ENCODE results near the gene DIAPH2.
"Not testable (repeated sequence)": the region's sequence is repeated elsewhere in the genome, so short reads cannot be mapped to it uniquely, and the experiment has no call there.

Gene DIAPH2

DNA sequence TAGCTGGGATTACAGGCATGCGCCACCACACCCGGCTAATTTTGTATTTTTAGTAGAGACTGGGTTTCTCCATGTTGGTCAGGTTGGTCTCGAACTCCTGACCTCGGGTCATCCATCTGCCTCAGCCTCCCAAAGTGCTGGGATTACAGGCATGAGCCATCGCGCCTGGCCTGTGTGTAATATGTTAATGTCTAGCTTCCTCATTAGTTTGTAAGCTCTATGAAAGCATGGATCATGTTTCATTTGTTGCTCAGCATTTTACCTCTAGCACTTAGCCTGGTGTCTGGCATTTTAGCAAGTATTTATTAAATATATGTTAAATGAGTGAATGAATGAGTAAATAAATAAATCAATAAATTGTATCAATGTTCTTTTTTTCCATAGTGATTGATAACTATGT lies 29.8 kb downstream of the DIAPH2 start:
- WGBS (ENCODE audit: insufficient coverage, insufficient read length), result no CpG with 5 or more reads among the region's 6 CpGs
- H3K36me3 ChIP-seq (ENCODE audit: control insufficient read depth, insufficient read depth, low read length); DNase-seq (ENCODE audit: low read depth, low spot score); H3K4me3 ChIP-seq (ENCODE audit: low read length); H3K9me3 ChIP-seq (ENCODE audit: control insufficient read depth, insufficient read depth, low read length); H3K27me3 ChIP-seq (ENCODE audit: control insufficient read depth, insufficient read depth, low read length); H3K4me1 ChIP-seq (ENCODE audit: control insufficient read depth, insufficient read depth, low read length); H3K27ac ChIP-seq (ENCODE audit: low read length): not testable (repeated sequence)

DNA sequence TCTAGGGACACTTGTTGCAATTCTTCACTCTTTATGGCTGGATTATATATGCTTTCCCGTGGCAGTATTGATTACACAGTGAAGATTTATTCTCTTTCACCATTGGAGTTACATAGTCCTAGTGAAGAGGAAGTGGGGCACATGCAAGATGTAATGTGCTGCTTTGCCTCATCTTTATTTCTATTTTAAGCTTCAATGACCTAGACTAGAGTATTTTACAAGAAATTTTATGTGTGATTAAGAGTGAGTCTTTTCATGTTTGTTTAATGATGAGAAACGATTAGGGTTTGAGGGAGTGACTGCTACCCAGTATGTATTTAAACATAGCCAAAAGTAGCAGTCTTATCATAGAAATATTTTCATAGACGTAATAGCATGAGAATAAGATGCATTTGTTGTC lies 30.8 kb downstream of the DIAPH2 start:
- Histone ChIP-seq H3K4me1 (ENCODE audit: control insufficient read depth, insufficient read depth, low read length) (no peaks in the 10 kb centered on the region), H3K36me3 (ENCODE audit: control insufficient read depth, insufficient read depth, low read length) (no peaks in the 10 kb centered on the region), H3K27ac (ENCODE audit: low read length) (no peak overlapping the region), H3K4me3 (ENCODE audit: low read length) (no peak overlapping the region), H3K9me3 (ENCODE audit: control insufficient read depth, insufficient read depth, low read length) (no peaks in the 10 kb centered on the region), H3K27me3 (ENCODE audit: control insufficient read depth, insufficient read depth, low read length) (no peaks in the 10 kb centered on the region)
- no CpG with 5 or more reads among the region's 3 CpGs for WGBS (ENCODE audit: insufficient coverage, insufficient read length)
- no peak for DNase-seq (ENCODE audit: low read depth, low spot score)

DNA sequence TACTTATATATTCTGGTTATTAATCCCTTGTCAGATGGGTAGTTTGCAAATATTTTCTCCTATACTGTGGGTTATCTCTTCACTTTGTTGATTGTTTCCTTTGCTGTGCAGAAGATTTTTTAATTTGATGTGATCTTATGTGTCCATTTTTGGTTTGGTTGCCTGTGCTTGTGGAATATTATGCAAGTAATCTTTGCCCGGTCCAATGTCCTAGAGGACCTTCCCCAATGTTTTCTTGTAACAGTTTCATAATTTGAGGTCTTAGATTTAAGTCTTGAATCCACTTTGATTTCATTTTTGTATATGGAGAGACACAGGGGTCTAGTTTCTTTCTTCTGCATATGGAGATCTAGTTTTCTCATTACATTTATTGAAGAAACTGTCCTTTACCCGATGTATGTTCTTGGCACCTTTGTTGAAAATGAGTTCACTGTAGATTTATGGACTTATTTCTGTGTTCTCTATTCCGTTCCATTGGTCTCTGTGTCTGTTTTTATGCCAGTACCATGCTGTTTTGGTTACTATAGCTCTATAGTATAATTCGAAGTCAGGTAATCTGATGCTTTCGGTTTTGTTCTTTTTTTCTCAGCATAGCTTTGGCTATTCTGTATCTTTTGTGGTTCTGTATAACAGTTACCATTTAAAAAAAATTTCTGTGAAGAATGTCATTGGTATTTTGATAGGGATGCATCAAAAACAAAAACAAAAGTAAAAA lies 34.7 kb downstream of the DIAPH2 start:
- Histone ChIP-seq H3K27ac (ENCODE audit: low read length) (no peak overlapping the region), H3K27me3 (ENCODE audit: control insufficient read depth, insufficient read depth, low read length) (no peaks in the 10 kb centered on the region), H3K4me3 (ENCODE audit: low read length) (no peak overlapping the region), H3K4me1 (ENCODE audit: control insufficient read depth, insufficient read depth, low read length) (no peaks in the 10 kb centered on the region), H3K36me3 (ENCODE audit: control insufficient read depth, insufficient read depth, low read length) (no peaks in the 10 kb centered on the region), H3K9me3 (ENCODE audit: control insufficient read depth, insufficient read depth, low read length) (no peaks in the 10 kb centered on the region)
- no CpG with 5 or more reads among the region's 5 CpGs for whole genome bisulfite sequencing (ENCODE audit: insufficient coverage, insufficient read length)
- DNase-seq (ENCODE audit: low read depth, low spot score), result no peak

DNA sequence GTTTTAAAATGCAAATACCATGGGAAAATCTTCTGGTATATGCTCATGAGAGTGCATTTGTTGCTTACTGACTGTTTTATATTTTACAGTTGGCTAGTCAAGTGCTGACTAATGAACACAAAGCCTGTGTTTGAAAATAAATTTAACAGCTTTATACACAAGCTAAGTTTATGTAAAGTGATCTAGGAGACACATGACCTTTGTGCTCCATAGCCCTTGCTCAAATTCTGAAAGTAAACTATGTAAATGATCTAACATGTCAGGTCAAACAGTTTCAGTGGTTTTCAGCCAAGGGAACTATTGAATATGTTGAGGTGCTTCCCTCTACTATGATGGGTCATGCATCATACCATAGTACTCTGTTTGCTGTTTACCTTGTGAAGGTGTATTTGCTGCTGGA lies 36.7 kb downstream of the DIAPH2 start:
- DNase-seq (ENCODE audit: low read depth, low spot score), result no peak
- Histone ChIP-seq H3K27me3 (ENCODE audit: control insufficient read depth, insufficient read depth, low read length) (no peaks in the 10 kb centered on the region), H3K4me1 (ENCODE audit: control insufficient read depth, insufficient read depth, low read length) (no peaks in the 10 kb centered on the region), H3K27ac (ENCODE audit: low read length) (no peak overlapping the region), H3K36me3 (ENCODE audit: control insufficient read depth, insufficient read depth, low read length) (no peaks in the 10 kb centered on the region), H3K9me3 (ENCODE audit: control insufficient read depth, insufficient read depth, low read length) (no peaks in the 10 kb centered on the region), H3K4me3 (ENCODE audit: low read length) (no peak overlapping the region)

DNA sequence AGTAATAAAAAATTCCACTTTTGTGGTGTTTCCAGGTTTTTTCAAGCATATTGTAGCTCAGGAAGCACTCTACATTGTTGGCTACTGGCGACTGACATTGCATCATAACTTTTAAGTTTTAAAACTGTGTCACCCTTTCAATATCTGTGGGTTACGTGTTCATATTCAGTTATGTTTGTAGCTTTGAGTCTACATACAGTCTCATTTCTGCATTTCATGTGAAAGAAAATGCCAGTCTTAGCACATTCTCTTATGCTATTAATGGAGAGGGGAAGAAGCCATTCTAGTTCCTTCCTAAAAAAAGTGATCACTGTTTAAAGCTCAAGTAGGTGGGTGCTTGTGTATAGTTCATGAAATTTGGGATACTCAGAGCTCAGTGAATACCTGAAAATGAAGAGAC lies 38.1 kb downstream of the DIAPH2 start:
- Histone ChIP-seq H3K27me3 (ENCODE audit: control insufficient read depth, insufficient read depth, low read length) (no peaks in the 10 kb centered on the region), H3K4me3 (ENCODE audit: low read length) (no peak overlapping the region), H3K9me3 (ENCODE audit: control insufficient read depth, insufficient read depth, low read length) (no peaks in the 10 kb centered on the region), H3K4me1 (ENCODE audit: control insufficient read depth, insufficient read depth, low read length) (no peaks in the 10 kb centered on the region), H3K27ac (ENCODE audit: low read length) (no peak overlapping the region), H3K36me3 (ENCODE audit: control insufficient read depth, insufficient read depth, low read length) (no peaks in the 10 kb centered on the region)
- DNase-seq (ENCODE audit: low read depth, low spot score), result no peak
- WGBS (ENCODE audit: insufficient coverage, insufficient read length), result no CpG with 5 or more reads among the region's 2 CpGs

DNA sequence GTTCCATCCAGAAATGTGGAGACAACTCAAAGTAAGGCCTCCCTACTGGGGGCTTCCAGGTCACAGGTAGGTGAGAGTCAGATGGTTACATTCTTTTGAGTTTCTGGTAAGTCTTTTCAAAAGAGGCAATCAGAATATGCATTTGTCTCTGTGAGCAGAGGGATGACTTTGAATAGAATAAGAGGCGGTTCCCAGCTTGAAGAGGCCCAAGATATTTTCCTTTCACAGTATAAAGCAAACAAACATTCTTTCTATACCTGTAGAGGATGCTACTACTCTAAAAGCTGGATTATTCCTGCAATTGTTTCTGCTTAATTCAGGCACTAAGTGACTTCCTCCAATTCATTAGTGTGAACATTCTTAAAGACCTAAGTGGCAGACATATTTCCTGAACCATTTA lies 44.4 kb downstream of the DIAPH2 start:
- no peak overlapping the region for H3K4me3 ChIP-seq (ENCODE audit: low read length)
- no peak overlapping the region for H3K27ac ChIP-seq (ENCODE audit: low read length)
- no peak for DNase-seq (ENCODE audit: low read depth, low spot score)
- no CpG with 5 or more reads among the region's 1 CpG for WGBS (ENCODE audit: insufficient coverage, insufficient read length)
- H3K9me3 ChIP-seq (ENCODE audit: control insufficient read depth, insufficient read depth, low read length), result no peaks in the 10 kb centered on the region
- H3K27me3 ChIP-seq (ENCODE audit: control insufficient read depth, insufficient read depth, low read length), result no peaks in the 10 kb centered on the region
- H3K36me3 ChIP-seq (ENCODE audit: control insufficient read depth, insufficient read depth, low read length), result no peaks in the 10 kb centered on the region
- H3K4me1 ChIP-seq (ENCODE audit: control insufficient read depth, insufficient read depth, low read length), result no peaks in the 10 kb centered on the region

DNA sequence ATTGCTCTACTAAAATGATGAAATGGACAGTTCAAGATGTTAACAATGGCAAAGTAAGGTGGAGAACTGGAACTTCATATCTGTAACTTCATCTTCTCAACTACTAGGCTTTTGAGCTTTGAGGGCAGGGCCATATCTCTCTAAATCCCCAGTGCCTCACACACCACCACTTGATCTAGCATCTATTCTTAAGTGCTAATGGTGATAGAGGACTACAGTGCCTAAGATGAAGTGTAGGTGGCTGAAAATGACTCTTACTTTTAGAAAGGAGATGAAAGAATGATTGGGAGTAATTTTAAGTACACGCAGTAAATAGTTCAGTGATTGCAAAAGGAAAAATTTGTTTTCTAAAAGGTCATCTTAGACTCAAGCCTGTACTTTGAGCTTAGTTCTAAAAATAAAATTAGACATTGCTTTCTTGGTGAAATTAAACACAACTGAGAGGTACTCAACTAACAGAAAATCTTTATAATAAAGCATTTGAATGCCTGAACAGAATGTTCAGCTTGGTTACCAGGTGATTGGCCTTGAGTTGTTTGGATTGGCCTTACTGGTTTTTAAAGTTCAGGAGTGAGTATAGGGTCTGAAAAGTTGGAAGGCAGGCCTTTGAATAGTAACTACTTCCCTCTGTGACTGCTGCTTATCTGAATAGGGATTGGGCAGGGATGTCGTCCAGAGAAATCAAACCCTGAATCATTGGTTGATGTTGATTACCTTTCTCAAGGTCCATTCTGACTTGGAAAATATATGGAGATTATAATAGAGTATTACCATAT lies 45.4 kb downstream of the DIAPH2 start:
- Histone ChIP-seq H3K36me3 (ENCODE audit: control insufficient read depth, insufficient read depth, low read length) (no peaks in the 10 kb centered on the region), H3K9me3 (ENCODE audit: control insufficient read depth, insufficient read depth, low read length) (no peaks in the 10 kb centered on the region), H3K4me1 (ENCODE audit: control insufficient read depth, insufficient read depth, low read length) (no peaks in the 10 kb centered on the region), H3K27ac (ENCODE audit: low read length) (no peak overlapping the region), H3K4me3 (ENCODE audit: low read length) (no peak overlapping the region), H3K27me3 (ENCODE audit: control insufficient read depth, insufficient read depth, low read length) (no peaks in the 10 kb centered on the region)
- WGBS (ENCODE audit: insufficient coverage, insufficient read length), result no CpG with 5 or more reads among the region's 2 CpGs
- no peak for DNase-seq (ENCODE audit: low read depth, low spot score)

DNA sequence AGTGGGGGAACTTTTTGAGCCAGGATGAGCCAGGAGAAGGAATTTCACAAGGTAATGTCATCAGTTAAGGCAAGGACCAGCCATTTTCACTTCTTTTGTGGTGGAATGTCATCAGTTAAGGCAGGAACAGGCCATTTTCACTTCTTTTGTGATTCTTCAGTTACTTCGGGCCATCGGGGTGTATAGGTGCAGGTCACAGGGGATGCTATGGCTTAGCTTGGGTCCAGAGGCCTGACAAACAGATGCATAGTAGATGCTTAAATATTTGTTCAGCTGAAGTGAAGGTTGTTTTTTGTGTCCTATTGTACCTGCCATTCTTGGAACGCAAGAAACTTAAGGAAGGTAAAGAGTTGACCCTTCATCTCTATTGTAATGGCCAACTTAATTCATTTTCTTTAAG lies 46.4 kb downstream of the DIAPH2 start:
- not testable (repeated sequence) for H3K27me3 ChIP-seq (ENCODE audit: control insufficient read depth, insufficient read depth, low read length); H3K9me3 ChIP-seq (ENCODE audit: control insufficient read depth, insufficient read depth, low read length)
- WGBS (ENCODE audit: insufficient coverage, insufficient read length), result no CpG with 5 or more reads among the region's 3 CpGs

DNA sequence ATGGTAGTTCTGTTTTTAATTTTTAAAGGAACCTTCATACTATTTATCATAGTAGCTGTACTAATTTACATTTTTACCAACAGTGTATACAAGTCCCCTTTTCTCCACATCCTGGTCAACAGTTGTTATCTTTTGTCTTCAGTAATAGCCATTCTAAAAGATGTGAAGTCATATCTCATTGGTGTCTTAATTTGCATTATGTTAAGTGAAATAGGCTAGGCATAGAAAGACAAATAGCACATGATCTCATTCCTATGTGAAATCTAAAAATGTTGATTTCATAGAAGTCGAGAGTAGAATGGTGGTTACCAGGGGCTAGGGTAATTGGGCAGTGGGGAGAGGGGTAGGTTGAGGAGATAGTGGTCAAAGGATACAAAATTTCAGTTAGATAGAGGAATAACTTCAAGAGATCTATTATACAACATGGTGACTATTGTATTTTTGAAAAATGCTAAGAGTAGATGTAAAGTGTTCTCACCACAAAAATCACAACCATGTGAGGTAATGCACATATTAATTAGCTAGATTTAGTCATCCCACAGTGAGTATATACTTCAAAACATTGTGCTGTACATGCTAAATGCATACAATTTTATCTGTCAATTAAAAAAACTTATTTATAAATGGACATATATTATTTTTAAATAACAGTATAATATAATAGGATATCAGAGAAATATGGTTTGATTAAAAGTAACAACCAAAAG lies 58.9 kb downstream of the DIAPH2 start:
- H3K27me3 ChIP-seq (ENCODE audit: control insufficient read depth, insufficient read depth, low read length), result no peaks in the 10 kb centered on the region
- no peaks in the 10 kb centered on the region for H3K9me3 ChIP-seq (ENCODE audit: control insufficient read depth, insufficient read depth, low read length)
- DNase-seq (ENCODE audit: low read depth, low spot score), result no peak
- H3K4me1 ChIP-seq (ENCODE audit: control insufficient read depth, insufficient read depth, low read length), result no peaks in the 10 kb centered on the region
- H3K4me3 ChIP-seq (ENCODE audit: low read length), result no peak overlapping the region
- no peak overlapping the region for H3K27ac ChIP-seq (ENCODE audit: low read length)
- whole genome bisulfite sequencing (ENCODE audit: insufficient coverage, insufficient read length), result no CpG with 5 or more reads among the region's 1 CpG
- H3K36me3 ChIP-seq (ENCODE audit: control insufficient read depth, insufficient read depth, low read length), result no peaks in the 10 kb centered on the region

More for the DNA sequence above, 46.4 kb downstream of the DIAPH2 start:
- H3K27ac ChIP-seq (ENCODE audit: low read length); H3K36me3 ChIP-seq (ENCODE audit: control insufficient read depth, insufficient read depth, low read length); DNase-seq (ENCODE audit: low read depth, low spot score); H3K4me3 ChIP-seq (ENCODE audit: low read length); H3K4me1 ChIP-seq (ENCODE audit: control insufficient read depth, insufficient read depth, low read length): not testable (repeated sequence)

DNA sequence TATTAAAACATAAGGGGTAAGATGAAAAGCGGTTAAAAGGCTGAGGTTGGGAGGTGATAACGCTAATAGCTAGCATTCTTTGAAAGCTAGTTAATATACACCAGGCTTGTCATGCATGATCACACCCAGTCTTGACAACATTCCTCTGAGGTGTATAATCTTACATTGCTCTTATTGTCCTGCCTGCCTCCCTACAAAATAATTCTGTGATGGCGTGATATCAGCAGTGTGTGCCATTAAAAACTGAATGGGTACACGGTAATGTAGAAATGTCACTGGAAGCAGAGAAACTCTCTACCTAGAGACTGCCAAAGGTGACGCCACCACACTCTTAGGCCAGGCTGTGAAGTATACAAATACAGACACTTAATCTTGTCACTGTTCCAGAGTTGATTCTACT lies 68.1 kb downstream of the DIAPH2 start:
- no CpG with 5 or more reads among the region's 5 CpGs for WGBS (ENCODE audit: insufficient coverage, insufficient read length)
- Histone ChIP-seq H3K36me3 (ENCODE audit: control insufficient read depth, insufficient read depth, low read length) (no peaks in the 10 kb centered on the region), H3K4me3 (ENCODE audit: low read length) (no peak overlapping the region), H3K9me3 (ENCODE audit: control insufficient read depth, insufficient read depth, low read length) (no peaks in the 10 kb centered on the region), H3K27me3 (ENCODE audit: control insufficient read depth, insufficient read depth, low read length) (no peaks in the 10 kb centered on the region), H3K27ac (ENCODE audit: low read length) (no peak overlapping the region), H3K4me1 (ENCODE audit: control insufficient read depth, insufficient read depth, low read length) (no peaks in the 10 kb centered on the region)
- no peak for DNase-seq (ENCODE audit: low read depth, low spot score)

Measured in iPS DF 6.9 (cell line).